IPS-18a (cell line): Measurements from ENCODE around the gene MEI1.
A peak's percentile ranks its signal among the peaks of the same experiment; 100 is the strongest.
"Not testable (repeated sequence)": the region's sequence is repeated elsewhere in the genome, so short reads cannot be mapped to it uniquely, and the experiment has no call there.

ENCODE experiments used
- H3K27ac ChIP-seq: one replicate; pipeline ENCODE4 v1.5.1; 2013; ENCODE audit warnings: low read length
- H3K27me3 ChIP-seq: one replicate; pipeline ENCODE4 v1.6.1; 2013; ENCODE audit warnings: mild to moderate bottlenecking, low read length; ENCODE audit not compliant: control insufficient read depth, insufficient read depth
- H3K36me3 ChIP-seq: one replicate; pipeline ENCODE4 v1.6.1; 2013; ENCODE audit warnings: low read depth, low read length; ENCODE audit not compliant: control insufficient read depth
- H3K4me1 ChIP-seq: one replicate; pipeline ENCODE4 v1.6.1; 2013; ENCODE audit warnings: low read depth, low read length; ENCODE audit not compliant: control insufficient read depth
- H3K4me3 ChIP-seq: one replicate; pipeline ENCODE4 v1.5.1; 2013; ENCODE audit warnings: low read length
- H3K9ac ChIP-seq: one replicate; pipeline ENCODE4 v1.6.1; 2013; ENCODE audit warnings: mild to moderate bottlenecking, low read length, moderate library complexity
- H3K9me3 ChIP-seq: one replicate; pipeline ENCODE4 v1.6.1; 2013; ENCODE audit warnings: low read depth, low read length; ENCODE audit not compliant: control insufficient read depth

The MEI1 gene

DNA sequence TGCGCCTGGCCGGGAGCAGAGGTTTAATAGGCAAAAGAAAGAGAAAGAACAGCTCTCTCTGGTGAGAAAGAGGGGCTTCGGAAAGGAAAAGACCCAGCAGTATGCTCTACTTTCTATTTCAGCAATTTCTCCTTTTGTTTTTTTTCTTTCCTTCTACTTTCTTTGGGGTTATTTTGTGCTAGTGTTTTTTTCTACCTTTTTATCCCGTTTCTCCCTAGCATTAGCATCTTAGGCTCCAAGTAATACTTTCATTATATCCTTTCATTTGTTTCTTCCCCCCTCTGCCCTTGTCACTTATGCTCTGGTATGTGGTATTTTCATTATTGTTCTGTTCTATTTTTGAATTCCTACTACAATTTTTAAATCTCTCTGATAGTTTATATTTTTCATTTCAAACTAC lies 15.1 kb upstream of the MEI1 start:
- no peak overlapping the region for H3K4me3 ChIP-seq
- H3K27me3 ChIP-seq, result no peaks in the 10 kb centered on the region
- peaks cover 14% of the 10 kb centered on the region for H3K36me3 ChIP-seq
- peaks cover 5% of the 10 kb centered on the region for H3K4me1 ChIP-seq
- no peak overlapping the region for H3K27ac ChIP-seq
- no peaks in the 10 kb centered on the region for H3K9me3 ChIP-seq
- H3K9ac ChIP-seq, result no peak overlapping the region

GRCh38 chr22:41686890-41687289 lies 12.4 kb upstream of the MEI1 start:
- H3K9ac ChIP-seq, H3K36me3 ChIP-seq, H3K27me3 ChIP-seq, H3K27ac ChIP-seq, H3K4me1 ChIP-seq, H3K4me3 ChIP-seq, H3K9me3 ChIP-seq: not testable (repeated sequence)

DNA sequence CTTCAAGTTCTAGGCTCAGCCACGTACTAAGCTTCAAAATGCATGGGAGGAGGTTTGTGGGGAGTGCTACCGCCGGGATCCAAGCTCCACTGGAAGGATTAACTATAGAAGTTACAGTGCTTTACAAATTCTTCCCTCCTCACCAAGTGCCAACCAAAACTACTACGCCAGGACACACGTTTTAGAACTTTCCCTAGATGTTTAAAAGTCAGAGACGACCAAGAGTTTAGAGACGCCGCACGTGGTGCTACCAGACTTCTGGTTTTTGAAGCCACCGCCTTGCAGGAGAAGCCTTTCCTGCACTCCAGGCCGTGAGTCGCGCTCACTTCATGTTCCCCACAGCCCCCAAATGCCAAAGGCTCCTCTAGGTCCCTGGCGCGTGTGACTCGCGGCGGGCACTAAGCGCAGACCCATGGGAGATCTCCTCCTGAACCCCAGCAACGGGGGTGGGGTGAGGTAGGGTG lies 11.4 kb upstream of the MEI1 start:
- Histone ChIP-seq H3K4me1 (peaks cover 5% of the 10 kb centered on the region), H3K4me3 (peak overlapping the region; percentile 91), H3K9ac (peak overlapping the region; percentile 90), H3K27me3 (no peaks in the 10 kb centered on the region), H3K27ac (peak overlapping the region; percentile 40), H3K9me3 (no peaks in the 10 kb centered on the region), H3K36me3 (no peaks in the 10 kb centered on the region)

GRCh38 chr22:41688365-41689211 lies 10.7 kb upstream of the MEI1 start, which contains the start of gene SNU13:
SNU13 (minus strand) TSS chr22:41688867; CDS start chr22:41688796, 71 bp downstream.
- H3K4me3 ChIP-seq, result peak within 1 kb of the TSS; percentile 91
- H3K36me3 ChIP-seq, result no peaks in the 10 kb centered on the region
- H3K9me3 ChIP-seq, result no peaks in the 10 kb centered on the region
- peak within 1 kb of the TSS; percentile 40 for H3K27ac ChIP-seq
- peak within 1 kb of the TSS; percentile 90 for H3K9ac ChIP-seq
- H3K27me3 ChIP-seq, result no peaks in the 10 kb centered on the region
- peaks cover 5% of the 10 kb centered on the region for H3K4me1 ChIP-seq

- Histone ChIP-seq H3K9ac (no peak overlapping the region), H3K4me1 (peaks cover 5% of the 10 kb centered on the region), H3K27me3 (no peaks in the 10 kb centered on the region), H3K9me3 (no peaks in the 10 kb centered on the region), H3K27ac (no peak overlapping the region), H3K4me3 (no peak overlapping the region), H3K36me3 (no peaks in the 10 kb centered on the region)
Measured at GRCh38 chr22:41690476-41690875, 8.8 kb upstream of the MEI1 start.

DNA sequence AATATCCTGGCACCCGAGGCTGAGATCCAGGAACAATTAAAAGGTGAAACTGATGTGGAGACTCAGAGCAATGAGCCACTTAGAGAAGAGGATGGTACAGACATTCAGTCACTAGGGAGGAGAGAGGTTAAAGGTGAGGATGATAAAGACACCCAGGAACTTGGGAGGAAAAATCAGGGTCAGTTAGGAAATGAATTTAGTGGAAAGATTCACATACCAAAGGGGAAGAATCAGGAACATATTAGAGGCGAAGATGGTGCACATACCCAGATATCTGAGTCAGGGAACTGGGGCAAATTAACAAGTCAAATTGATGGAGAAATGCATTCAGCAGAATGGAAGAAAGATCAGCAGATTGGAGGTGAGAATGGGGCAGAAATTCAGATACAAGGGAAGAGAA lies 4.1 kb upstream of the MEI1 start:
- H3K27ac ChIP-seq, result no peak overlapping the region
- no peaks in the 10 kb centered on the region for H3K4me1 ChIP-seq
- no peaks in the 10 kb centered on the region for H3K36me3 ChIP-seq
- H3K4me3 ChIP-seq, result no peak overlapping the region
- H3K9me3 ChIP-seq, result no peaks in the 10 kb centered on the region
- H3K27me3 ChIP-seq, result no peaks in the 10 kb centered on the region
- no peak overlapping the region for H3K9ac ChIP-seq

DNA sequence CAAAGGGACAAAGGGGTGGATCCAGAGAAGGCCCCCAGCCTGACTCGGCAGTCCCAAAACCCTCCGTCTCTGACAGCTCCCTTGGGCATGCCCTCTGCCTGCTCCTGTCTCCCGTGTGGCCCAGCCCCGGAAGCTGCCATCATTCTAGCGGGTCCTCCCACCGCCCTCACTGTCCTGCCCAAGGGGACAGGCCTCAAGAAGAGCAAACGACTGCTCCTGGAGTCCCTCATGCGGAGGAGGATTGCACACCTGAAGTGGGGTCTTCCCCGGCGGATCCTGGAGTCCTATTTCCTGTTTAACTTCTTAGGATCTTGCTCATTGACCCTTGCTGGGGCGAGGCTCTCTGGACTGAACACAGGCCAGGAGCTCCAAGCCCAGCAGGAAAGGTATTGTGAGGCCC lies 2.6 kb upstream of the MEI1 start:
- H3K4me1 ChIP-seq, result no peaks in the 10 kb centered on the region
- no peaks in the 10 kb centered on the region for H3K36me3 ChIP-seq
- H3K9me3 ChIP-seq, result no peaks in the 10 kb centered on the region
- H3K4me3 ChIP-seq, result no peak overlapping the region
- H3K27ac ChIP-seq, result no peak overlapping the region
- H3K9ac ChIP-seq, result no peak overlapping the region
- H3K27me3 ChIP-seq, result no peaks in the 10 kb centered on the region

DNA sequence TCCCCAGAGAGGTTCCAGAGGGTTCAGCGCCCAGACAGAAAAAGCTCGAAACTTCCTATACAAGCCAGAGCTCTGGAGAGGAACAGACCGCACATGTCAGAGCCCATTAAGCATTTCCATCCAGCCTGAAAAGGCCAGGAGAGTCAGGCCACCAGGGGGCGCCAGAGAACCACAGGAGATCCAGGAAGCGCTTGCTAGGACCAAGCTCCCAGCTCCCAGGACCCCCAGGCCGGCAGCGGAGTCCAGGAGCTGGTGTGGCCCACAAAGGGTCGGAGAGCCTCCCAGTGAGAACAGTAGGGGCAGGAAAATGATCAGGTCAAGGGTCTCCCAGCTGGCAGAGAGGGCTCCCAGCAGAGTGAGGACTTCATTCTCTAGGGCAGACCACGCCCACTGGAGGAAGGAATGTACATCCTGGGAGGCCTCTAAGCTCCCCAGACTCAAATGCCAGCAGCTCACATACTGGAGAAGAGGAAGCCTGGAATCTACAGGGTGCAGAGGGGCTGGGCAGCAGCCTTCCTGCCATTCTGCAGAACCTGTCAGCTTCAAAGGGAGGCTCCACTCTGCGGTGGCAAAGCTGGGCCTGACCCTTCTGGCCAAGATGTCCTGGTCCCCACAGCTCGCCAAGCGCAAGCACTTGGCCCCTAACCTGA lies 2.1 kb upstream of the MEI1 start:
- H3K9ac ChIP-seq, result no peak overlapping the region
- H3K9me3 ChIP-seq, result no peaks in the 10 kb centered on the region
- H3K27me3 ChIP-seq, result no peaks in the 10 kb centered on the region
- no peak overlapping the region for H3K27ac ChIP-seq
- H3K4me3 ChIP-seq, result peak overlapping the region; percentile 18
- H3K36me3 ChIP-seq, result no peaks in the 10 kb centered on the region
- H3K4me1 ChIP-seq, result no peaks in the 10 kb centered on the region

GRCh38 chr22:41700108-41700364 lies 733 bp downstream of the MEI1 start:
- Histone ChIP-seq H3K4me1 (no peaks in the 10 kb centered on the region), H3K27me3 (no peaks in the 10 kb centered on the region), H3K36me3 (no peaks in the 10 kb centered on the region), H3K9ac (no peak overlapping the region), H3K9me3 (no peaks in the 10 kb centered on the region), H3K27ac (no peak overlapping the region), H3K4me3 (no peak overlapping the region)

- no peaks in the 10 kb centered on the region for H3K27me3 ChIP-seq
- no peaks in the 10 kb centered on the region for H3K36me3 ChIP-seq
- H3K4me3 ChIP-seq, result no peak overlapping the region
- no peaks in the 10 kb centered on the region for H3K9me3 ChIP-seq
- H3K4me1 ChIP-seq, result no peaks in the 10 kb centered on the region
- no peak overlapping the region for H3K27ac ChIP-seq
- H3K9ac ChIP-seq, result no peak overlapping the region
Measured at GRCh38 chr22:41702763-41703162, 3.5 kb downstream of the MEI1 start.

GRCh38 chr22:41709341-41709740 lies 10.0 kb downstream of the MEI1 start:
- Histone ChIP-seq H3K27ac (no peak overlapping the region), H3K27me3 (no peaks in the 10 kb centered on the region)

GRCh38 chr22:41713004-41713403 lies 13.7 kb downstream of the MEI1 start:
- no peaks in the 10 kb centered on the region for H3K36me3 ChIP-seq
- H3K4me1 ChIP-seq, result no peaks in the 10 kb centered on the region
- H3K27me3 ChIP-seq, result no peaks in the 10 kb centered on the region
- no peak overlapping the region for H3K27ac ChIP-seq
- no peak overlapping the region for H3K9ac ChIP-seq
- H3K9me3 ChIP-seq, result no peaks in the 10 kb centered on the region
- no peak overlapping the region for H3K4me3 ChIP-seq

More at GRCh38 chr22:41709341-41709740, 10.0 kb downstream of the MEI1 start:
- H3K36me3 ChIP-seq, result no peaks in the 10 kb centered on the region
- no peaks in the 10 kb centered on the region for H3K4me1 ChIP-seq
- no peak overlapping the region for H3K4me3 ChIP-seq
- no peak overlapping the region for H3K9ac ChIP-seq
- H3K9me3 ChIP-seq, result no peaks in the 10 kb centered on the region
